Stomach (tissue), 9 donors: ENCODE measurements around the gene POLR2F. TPM values are rescaled to one million over a fixed set of nuclear protein-coding genes. Genes with fewer than 3 reads are reported as not detected.
A peak's percentile ranks its signal among the peaks of the same experiment; 100 is the strongest.

ENCODE experiments used
- DNase-seq, 2 donors: peaks; one replicate each; pipeline versions ENCODE4 v3.0.0 to v3.0.0-alpha.2; 2013 to 2019
- H3K27ac ChIP-seq, 5 donors: fragments of 200-600 bp in 4 of 5; sonication (generic) in 4 of 5; one replicate each; pipeline ENCODE4 v1.5.1; 2013 to 2019; ENCODE audit warnings: mild to moderate bottlenecking in 1 of 5, moderate library complexity in 1 of 5
- H3K27me3 ChIP-seq, 3 donors: fragments of 200-600 bp; sonication (generic); one replicate each; pipeline ENCODE4 v1.5.1; 2017 to 2019; ENCODE audit warnings: mixed run types in 1 of 3
- H3K36me3 ChIP-seq, 4 donors: fragments of 200-600 bp; sonication (generic); 1 replicate in 3 of 4; 2 replicates in 1 of 4; pipeline ENCODE4 v1.5.1; 2016 to 2019
- H3K4me1 ChIP-seq, 4 donors: fragments of 200-600 bp; sonication (generic); one replicate each; pipeline ENCODE4 v1.5.1; 2016 to 2019
- H3K4me3 ChIP-seq, 4 donors: fragments of 200-600 bp; sonication (generic) in 3 of 4; one replicate each; pipeline ENCODE4 v1.5.1; 2016 to 2019; ENCODE audit warnings: mild to moderate bottlenecking in 1 of 4
- H3K9me3 ChIP-seq, 4 donors: fragments of 200-600 bp; sonication (generic); one replicate each; pipeline ENCODE4 v1.5.1; 2016 to 2019
- EP300 ChIP-seq: sonication (generic); formaldehyde crosslinking; IDR thresholded peaks from one replicate; pipeline ENCODE4 v1.6.1; 2017; ENCODE audit warnings: antibody characterized with exemption
- POLR2A ChIP-seq, 4 donors: fragments of 450-650 bp; IDR thresholded peaks; one replicate each; pipeline ENCODE4 v1.6.1; 2016; ENCODE audit warnings: antibody characterized with exemption in 4 of 4, control low read depth in 2 of 4, mild to moderate bottlenecking in 1 of 4, moderate library complexity in 1 of 4
- POLR2AphosphoS5 ChIP-seq, 3 donors: sonication (generic); formaldehyde crosslinking; IDR thresholded peaks; one replicate each; pipeline ENCODE4 v1.6.1; 2016; ENCODE audit warnings: antibody characterized with exemption in 3 of 3
- WGBS, 5 donors: extraction: QIAGEN DNeasy Blood & Tissue Kit in 3 of 5; methylation state at CpG; one replicate each; pipeline versions ENCODE4 v1.1.5 to v1.1.7; 2013 to 2018; 5-methylcytosine and 5-hydroxymethylcytosine counted together
- intact Hi-C: fragments of 100-400 bp; cut with DNase I; formaldehyde crosslinking; loops from one replicate; pipeline ENCODE4 v1.15.1; 2023; ENCODE audit warnings: low total_unique reads
- polyA plus RNA-seq, 3 donors: library from polyadenylated mRNA; stranded (reverse); fragments of 200-250 nt; gene quantifications; one replicate each; pipeline ENCODE4 v1.2.3, GENCODE V29; 2013
- total RNA-seq, 5 donors: library from RNA; depleted of rRNA; stranded (reverse); fragments of >200 nt; gene quantifications; one replicate each; pipeline versions ENCODE4 v1.1.0 to v1.2.3, GENCODE V29; 2014 to 2016
- TF ChIP-seq, protein P1 (sequence below), 7 experiments: fragments of 450-650 bp in 4 of 7; fragments of 200-600 bp in 3 of 7; sonication (generic) in 3 of 7; IDR thresholded peaks; one replicate each; pipeline ENCODE4 v1.5.1; 2016 to 2019; ENCODE audit warnings: antibody characterized with exemption in 7 of 7, control low read depth in 2 of 7, mild to moderate bottlenecking in 1 of 7
- donor health status: healthy with polysubstance abuse.
- donor health status: Bipolar disorder and iron deficiency.
- donor health status: healthy.

The POLR2F gene
- total and polyA plus RNA-seq, 8 donors = 41.5 to 149 (median 120) TPM

- H3K4me1 ChIP-seq = peaks cover 19 to 63% (median 49%) of the 10 kb centered on the region in 4 donors
- H3K36me3 ChIP-seq = peaks cover 44 to 97% (median 94%) of the 10 kb centered on the region in 4 donors
- H3K4me3 ChIP-seq = no peak overlapping the region
- 30 to 70% (median 41%) methylated on average over 4 of the region's 4 CpGs for WGBS, 5 donors
- H3K27me3 ChIP-seq = no peaks in the 10 kb centered on the region
- no peak for TF ChIP-seq POLR2A (IDR thresholded peaks at IDR 0.05)
- TF ChIP-seq EP300 = no peak
- peak in 2 of 3 donors; percentile 15 to 19 for TF ChIP-seq POLR2AphosphoS5 (IDR thresholded peaks at IDR 0.05)
- H3K27ac ChIP-seq = peak overlapping the region; percentile 61 to 81 (median 76)
- no peaks in the 10 kb centered on the region for H3K9me3 ChIP-seq
- peak in 1 of 2 donors; percentile 70 for DNase-seq
- intact Hi-C loops = no loop called here
Observed at GRCh38 chr22:37923927-37924326, 29.6 kb upstream of the POLR2F start.

DNA sequence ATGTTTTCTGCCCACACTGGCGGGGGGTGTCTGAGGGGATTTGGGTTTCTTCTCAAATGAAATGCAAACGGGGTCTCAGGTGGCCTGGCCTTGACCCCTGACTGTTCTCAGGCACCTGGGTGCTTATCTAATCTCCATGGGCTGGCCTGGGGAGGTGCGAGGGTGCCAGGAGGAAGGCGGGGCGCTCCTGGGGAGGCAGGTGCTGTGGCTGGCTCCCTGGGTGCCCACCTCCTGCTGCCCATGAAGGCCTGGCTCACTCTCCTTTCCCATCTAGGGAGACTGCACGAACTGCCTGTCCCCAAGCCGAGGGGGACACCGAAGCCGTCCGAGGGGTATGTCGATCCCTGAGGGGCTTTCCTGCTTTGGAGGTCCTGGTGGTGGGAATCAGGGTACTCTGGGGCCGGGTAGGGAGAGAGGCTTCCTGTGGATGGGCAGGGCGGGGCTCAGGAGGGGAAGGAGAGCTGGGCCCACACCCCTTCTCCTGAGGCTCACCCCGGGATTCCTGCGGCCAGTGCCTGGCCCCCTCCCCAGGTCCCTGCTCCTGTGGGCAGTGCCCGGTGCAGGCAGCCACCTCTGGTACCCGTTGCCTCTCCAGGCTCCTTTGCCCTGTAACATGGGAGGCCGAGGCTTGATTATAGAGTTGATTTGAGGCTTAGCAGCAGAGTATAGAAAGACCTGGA is 29.0 kb upstream of the POLR2F start:
- Histone ChIP-seq H3K27ac (peak overlapping the region; percentile 61 to 81 (median 76)), H3K36me3 (peaks cover 43 to 97% (median 94%) of the 10 kb centered on the region in 4 donors), H3K4me1 (peaks cover 25 to 69% (median 55%) of the 10 kb centered on the region in 4 donors), H3K4me3 (peak overlapping the region in 3 of 4 donors; percentile 13 to 33 (median 23)), H3K9me3 (no peaks in the 10 kb centered on the region), H3K27me3 (no peaks in the 10 kb centered on the region)
- TF ChIP-seq EP300 (no peak), POLR2A (IDR thresholded peaks at IDR 0.05) (peak in 1 of 4 donors; percentile 11)
- intact Hi-C loops = no loop called here
- peak in 1 of 2 donors; percentile 78 for DNase-seq
- WGBS, 5 donors = 35 to 70% (median 50%) methylated on average over 2 to 18 of the region's 18 CpGs

GRCh38 chr22:37925330-37925729 is 28.2 kb upstream of the POLR2F start:
- Histone ChIP-seq H3K27ac (peak overlapping the region; percentile 61 to 81 (median 76)), H3K27me3 (no peaks in the 10 kb centered on the region), H3K36me3 (peaks cover 48 to 96% (median 93%) of the 10 kb centered on the region in 4 donors), H3K9me3 (no peaks in the 10 kb centered on the region), H3K4me3 (peak overlapping the region; percentile 13 to 33 (median 18)), H3K4me1 (peaks cover 33 to 77% (median 59%) of the 10 kb centered on the region in 4 donors)
- 38 to 75% (median 58%) methylated on average over 2 to 3 of the region's 3 CpGs for WGBS, 5 donors
- intact Hi-C loops = no loop called here
- no peak for TF ChIP-seq EP300
- TF ChIP-seq POLR2A (IDR thresholded peaks at IDR 0.05) = no peak
- TF ChIP-seq, protein P1, sequence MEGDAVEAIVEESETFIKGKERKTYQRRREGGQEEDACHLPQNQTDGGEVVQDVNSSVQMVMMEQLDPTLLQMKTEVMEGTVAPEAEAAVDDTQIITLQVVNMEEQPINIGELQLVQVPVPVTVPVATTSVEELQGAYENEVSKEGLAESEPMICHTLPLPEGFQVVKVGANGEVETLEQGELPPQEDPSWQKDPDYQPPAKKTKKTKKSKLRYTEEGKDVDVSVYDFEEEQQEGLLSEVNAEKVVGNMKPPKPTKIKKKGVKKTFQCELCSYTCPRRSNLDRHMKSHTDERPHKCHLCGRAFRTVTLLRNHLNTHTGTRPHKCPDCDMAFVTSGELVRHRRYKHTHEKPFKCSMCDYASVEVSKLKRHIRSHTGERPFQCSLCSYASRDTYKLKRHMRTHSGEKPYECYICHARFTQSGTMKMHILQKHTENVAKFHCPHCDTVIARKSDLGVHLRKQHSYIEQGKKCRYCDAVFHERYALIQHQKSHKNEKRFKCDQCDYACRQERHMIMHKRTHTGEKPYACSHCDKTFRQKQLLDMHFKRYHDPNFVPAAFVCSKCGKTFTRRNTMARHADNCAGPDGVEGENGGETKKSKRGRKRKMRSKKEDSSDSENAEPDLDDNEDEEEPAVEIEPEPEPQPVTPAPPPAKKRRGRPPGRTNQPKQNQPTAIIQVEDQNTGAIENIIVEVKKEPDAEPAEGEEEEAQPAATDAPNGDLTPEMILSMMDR (IDR thresholded peaks at IDR 0.05) = no peak
- no peak for TF ChIP-seq POLR2AphosphoS5 (IDR thresholded peaks at IDR 0.05)
- no peak for DNase-seq

DNA sequence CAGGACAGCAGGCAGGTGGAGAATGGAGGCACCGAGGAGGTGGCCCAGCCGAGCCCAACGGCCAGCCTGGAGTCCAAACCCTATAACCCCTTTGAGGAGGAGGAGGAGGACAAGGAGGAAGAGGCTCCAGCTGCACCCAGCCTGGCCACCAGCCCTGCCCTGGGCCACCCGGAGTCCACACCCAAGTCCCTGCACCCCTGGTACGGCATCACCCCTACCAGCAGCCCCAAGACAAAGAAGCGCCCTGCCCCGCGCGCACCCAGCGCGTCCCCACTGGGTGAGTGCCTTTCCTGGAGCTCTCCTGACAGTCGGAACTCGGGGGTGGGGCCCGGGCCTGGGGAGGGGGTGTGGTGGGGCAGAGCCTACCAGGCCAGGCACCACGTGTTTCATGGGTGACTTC is 27.7 kb upstream of the POLR2F start:
- H3K36me3 ChIP-seq = peaks cover 48 to 94% (median 91%) of the 10 kb centered on the region in 4 donors
- DNase-seq = no peak
- peak overlapping the region; percentile 61 to 81 (median 76) for H3K27ac ChIP-seq
- WGBS, 5 donors = 57 to 81% (median 73%) methylated on average over 12 to 15 of the region's 15 CpGs
- H3K4me1 ChIP-seq = peaks cover 38 to 81% (median 64%) of the 10 kb centered on the region in 4 donors
- intact Hi-C loops = no loop called here
- peak overlapping the region; percentile 13 to 33 (median 18) for H3K4me3 ChIP-seq
- H3K27me3 ChIP-seq = no peaks in the 10 kb centered on the region
- no peaks in the 10 kb centered on the region for H3K9me3 ChIP-seq
- no peak for TF ChIP-seq POLR2AphosphoS5 (IDR thresholded peaks at IDR 0.05)
- TF ChIP-seq EP300 = no peak
- TF ChIP-seq, protein P1 (IDR thresholded peaks at IDR 0.05) = no peak
- no peak for TF ChIP-seq POLR2A (IDR thresholded peaks at IDR 0.05)

GRCh38 chr22:37926358-37926757 is 27.1 kb upstream of the POLR2F start:
- WGBS, 5 donors = 57 to 83% (median 71%) methylated on average over 1 to 7 of the region's 7 CpGs
- peak in 1 of 2 donors; percentile 62 for DNase-seq
- TF ChIP-seq, protein P1 (IDR thresholded peaks at IDR 0.05) = no peak
- TF ChIP-seq POLR2AphosphoS5 (IDR thresholded peaks at IDR 0.05) (no peak), EP300 (no peak), POLR2A (IDR thresholded peaks at IDR 0.05) (no peak)
- H3K27ac ChIP-seq = peak overlapping the region; percentile 33 to 81 (median 76)
- peak overlapping the region in 3 of 4 donors; percentile 13 to 33 (median 22) for H3K4me3 ChIP-seq
- H3K4me1 ChIP-seq = peaks cover 43 to 86% (median 69%) of the 10 kb centered on the region in 4 donors
- peaks cover 48 to 90% (median 86%) of the 10 kb centered on the region in 4 donors for H3K36me3 ChIP-seq
- H3K9me3 ChIP-seq = no peaks in the 10 kb centered on the region
- intact Hi-C loops = no loop called here
- no peaks in the 10 kb centered on the region for H3K27me3 ChIP-seq
